GM19468 (cell line): ENCODE data around the gene SLC7A7.
"Not testable (repeated sequence)": the region's sequence is repeated elsewhere in the genome, so short reads cannot be mapped to it uniquely, and the experiment has no call there.

ENCODE experiments used
- ATAC-seq: cut with Tn5 transposase; IDR thresholded peaks from one replicate; pipeline ENCODE4 v1.9.1; 2021; ENCODE audit warnings: mild to moderate bottlenecking, moderate library complexity, moderate number of reproducible peaks; ENCODE audit not compliant: unreplicated experiment; ENCODE audit errors: extremely low read depth

SLC7A7 gene

GRCh38 chr14:22796087-22796707, 19.0 kb downstream of the SLC7A7 start:
- no peak for ATAC-seq

GRCh38 chr14:22794551-22794951, 20.7 kb downstream of the SLC7A7 start:
- no peak for ATAC-seq

GRCh38 chr14:22793976-22794375, 21.3 kb downstream of the SLC7A7 start:
- no peak for ATAC-seq

DNA sequence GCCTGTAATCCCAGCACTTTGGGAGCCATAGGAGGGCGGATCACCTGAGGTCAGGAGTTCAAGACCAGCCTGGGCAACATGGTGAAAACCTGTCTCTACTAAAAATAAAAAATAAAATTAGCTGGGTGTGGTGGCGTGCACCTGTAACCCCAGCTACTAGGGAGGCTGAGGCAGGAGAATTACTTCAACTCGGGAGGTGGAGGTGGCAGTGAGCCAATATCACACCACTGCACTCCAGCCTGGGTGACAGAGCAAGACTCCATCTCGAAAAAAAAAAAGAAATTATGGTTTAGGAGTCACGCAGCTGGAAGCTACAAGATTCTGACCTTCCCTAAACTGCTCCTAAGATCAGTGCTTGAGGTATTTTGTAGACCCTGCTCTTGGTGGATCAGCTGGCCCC, 21.7 kb downstream of the SLC7A7 start:
- ATAC-seq: not testable (repeated sequence)

DNA sequence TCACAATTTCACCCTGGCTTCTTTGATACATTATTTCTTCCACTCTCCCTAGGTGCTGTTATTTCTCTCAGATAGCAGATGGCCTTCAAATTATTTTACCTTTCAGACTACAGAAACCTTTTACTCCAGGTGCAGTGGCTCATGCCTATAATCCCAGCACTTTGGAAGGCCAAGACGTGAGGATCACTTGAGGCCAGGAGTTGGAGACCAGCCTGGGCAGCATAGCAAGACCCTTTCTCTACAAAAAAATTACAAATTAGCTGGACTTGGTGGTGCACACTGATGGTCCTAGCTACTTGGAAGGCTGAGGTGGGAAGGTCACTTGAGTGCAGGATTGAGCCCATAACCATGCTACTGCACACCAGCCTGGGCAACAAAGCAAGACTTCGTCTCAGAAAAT, 23.1 kb downstream of the SLC7A7 start:
- no peak for ATAC-seq

GRCh38 chr14:22791301-22791700, 23.9 kb downstream of the SLC7A7 start:
- ATAC-seq: no peak

- no peak for ATAC-seq
These were observed 28.6 kb downstream of the SLC7A7 start for GRCh38 chr14:22786685-22787084.

DNA sequence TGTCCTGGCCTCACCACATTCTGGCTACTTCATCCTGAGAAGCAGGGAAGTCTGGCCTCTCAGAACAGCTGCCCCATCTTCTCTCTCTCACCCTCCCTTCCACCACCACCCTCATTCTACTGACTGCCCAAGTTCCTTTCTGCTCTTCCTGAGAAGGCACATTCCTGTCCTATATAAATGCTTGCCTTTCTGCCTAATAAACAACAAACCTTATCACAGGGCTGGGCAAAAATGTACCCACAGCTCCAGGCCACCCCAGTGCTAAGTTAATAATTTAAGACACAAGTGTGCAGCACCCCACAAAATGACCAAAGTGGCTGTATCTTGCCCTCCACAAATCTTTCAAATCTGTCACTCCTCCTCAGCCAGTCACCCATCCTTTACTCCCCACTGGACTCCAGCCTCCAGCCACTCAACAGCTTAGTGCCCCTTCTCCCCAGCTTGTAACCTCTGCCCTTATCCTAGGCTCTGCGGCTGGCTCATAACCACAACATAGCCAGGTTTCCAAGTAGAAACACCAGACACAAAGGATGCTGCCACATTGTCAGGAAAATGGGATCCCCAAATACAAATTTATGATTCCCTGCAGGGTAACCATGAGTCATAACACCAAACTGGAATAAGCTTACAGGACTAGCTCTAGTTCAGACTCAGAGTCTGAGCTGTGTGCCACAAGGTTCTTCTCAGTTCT, 33.8 kb downstream of the SLC7A7 start:
- ATAC-seq: no peak

DNA sequence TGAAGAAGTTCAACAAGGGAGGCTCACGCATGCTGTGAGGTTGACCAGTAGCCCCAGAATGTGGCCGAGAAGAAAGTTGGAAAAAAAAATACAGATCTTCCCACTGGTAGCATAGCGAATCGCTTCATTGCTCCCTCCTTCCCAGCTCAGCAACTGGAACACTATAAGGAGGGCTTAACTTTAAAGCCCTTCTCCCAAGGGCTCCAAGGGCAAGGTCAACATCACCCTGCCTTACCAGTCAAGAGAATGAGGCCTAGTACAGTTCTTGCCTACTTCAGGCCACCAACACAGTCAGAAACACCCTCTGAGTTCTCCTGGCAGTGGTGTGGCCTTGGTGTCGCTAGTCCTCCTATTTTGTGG, 34.3 kb downstream of the SLC7A7 start:
- no peak for ATAC-seq

DNA sequence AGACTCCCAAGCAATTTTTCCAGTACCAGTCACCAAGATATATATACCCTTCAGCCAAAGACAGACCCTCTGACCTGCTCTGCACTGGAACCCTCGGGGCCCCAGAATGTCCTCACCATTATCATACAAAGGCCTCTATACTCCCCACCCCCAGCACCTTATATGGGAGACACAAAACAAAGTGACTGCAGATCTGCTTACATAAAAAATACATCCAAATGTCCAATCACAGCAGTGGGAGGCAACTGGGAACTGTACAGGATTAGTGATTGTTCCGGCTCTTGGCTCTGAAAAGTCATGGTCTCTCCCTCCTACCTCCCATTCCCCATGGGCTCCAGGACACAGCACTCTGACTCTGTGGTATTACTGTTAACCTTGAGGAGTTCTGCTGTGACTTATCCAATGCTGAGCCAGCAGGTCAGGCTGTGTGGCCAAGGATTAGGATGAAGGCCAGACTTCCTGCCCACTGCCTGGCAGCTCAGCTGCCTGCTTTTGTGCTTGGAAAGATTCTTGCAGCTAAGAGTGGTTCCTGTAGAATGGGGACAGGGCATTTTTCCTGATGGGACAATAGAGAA, 35.0 kb downstream of the SLC7A7 start:
- no peak for ATAC-seq

- no peak for ATAC-seq
These were observed 37.2 kb downstream of the SLC7A7 start for GRCh38 chr14:22778084-22778483.

DNA sequence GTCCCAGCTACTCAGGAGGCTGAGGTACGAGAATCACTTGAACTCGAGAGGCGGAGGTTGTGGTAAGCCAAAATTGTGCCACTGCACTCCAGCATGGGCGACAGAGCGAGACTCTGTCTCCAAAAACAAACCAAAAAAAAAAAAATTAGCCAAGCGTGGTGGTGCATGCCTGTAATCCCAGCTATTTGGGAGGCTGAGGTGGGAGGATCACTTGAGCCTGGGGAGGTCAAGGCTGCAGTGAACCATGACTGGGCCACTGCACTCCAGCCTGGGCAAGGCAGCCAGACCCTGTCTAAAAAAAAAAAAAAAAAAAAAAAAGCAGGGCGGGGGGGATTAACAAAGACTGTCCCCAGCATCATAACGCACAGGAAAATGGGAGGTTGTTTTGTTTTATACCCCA, 38.4 kb downstream of the SLC7A7 start:
- ATAC-seq: not testable (repeated sequence)

DNA sequence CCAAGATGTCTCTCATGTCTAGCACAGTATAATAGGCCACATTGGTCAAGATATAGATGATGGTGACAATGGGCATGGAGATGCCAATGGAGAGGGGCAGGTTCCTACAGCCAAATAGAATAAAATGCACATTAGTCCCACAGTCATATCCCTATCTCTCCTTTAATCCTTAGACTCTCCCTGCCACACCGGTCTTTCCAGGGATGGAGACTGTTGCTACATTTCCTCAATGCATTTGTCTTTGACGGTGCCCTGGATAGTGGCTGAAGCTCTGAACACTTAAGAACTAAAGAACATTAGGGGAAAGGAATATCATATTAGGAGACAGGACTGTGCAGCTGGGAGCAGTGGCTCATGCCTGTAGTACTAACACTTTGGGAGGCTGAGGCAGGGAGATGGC, 39.0 kb downstream of the SLC7A7 start:
- no peak for ATAC-seq

GRCh38 chr14:22774011-22774706, 41.1 kb downstream of the SLC7A7 start:
- ATAC-seq: no peak

DNA sequence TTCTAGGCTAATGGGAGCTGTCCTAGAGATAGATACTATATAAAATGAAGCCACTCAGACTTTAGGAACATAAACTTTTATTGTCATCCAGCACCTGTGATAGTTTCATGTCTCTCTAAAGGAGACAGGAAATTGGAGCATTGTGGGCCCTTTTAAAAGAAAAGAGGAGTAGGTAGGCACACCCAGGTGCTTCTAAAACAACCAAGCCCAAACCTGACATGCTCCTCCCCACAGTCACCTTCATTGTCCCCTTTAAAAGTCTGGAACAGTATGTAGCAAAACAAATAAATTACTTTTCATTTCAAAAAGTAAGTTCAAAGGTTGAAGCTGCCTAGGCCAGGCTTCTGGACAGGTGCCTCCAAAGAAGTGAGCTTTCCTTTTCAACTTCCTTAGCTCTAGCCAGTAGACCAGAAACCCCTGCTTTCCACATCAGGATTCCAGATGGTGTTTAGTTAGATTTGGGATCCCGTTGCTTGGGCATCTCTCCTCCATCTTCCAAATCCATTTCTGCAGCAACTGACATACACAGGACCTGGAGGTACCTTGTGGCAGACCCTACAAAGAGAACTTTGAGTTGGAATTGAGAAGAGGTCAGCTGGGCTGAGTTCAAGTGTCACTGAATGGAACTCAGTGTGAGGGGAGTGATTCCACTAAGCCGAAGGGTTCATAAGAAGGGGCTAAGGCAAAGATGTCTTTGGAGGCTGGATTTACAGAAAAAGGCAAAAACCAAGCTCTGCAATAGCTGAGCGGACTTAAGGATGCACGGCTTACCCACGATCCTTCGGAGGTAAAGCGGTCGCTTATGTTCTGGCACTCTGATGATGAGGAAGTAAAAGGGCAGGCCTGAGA, 41.8 kb downstream of the SLC7A7 start:
- ATAC-seq: no peak

DNA sequence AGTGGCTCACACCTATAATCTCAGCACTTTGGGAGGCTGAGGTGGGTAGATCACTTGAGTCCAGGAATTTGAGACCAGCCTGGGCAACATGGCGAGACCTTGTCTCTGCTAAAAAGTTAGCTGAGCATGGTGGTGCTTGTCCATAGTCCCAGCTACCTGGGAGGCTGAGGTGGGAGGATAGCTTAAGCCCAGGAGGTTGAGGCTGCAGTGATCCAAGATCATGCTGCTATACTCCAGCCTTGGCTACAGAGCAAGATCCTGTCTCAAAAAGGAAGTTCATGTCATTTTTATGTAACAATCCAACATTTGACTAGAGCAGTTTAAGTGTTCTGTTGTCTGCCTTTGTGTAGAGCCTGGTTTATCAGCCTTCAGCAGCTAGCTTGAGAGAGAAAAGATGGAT, 42.5 kb downstream of the SLC7A7 start:
- ATAC-seq: no peak

DNA sequence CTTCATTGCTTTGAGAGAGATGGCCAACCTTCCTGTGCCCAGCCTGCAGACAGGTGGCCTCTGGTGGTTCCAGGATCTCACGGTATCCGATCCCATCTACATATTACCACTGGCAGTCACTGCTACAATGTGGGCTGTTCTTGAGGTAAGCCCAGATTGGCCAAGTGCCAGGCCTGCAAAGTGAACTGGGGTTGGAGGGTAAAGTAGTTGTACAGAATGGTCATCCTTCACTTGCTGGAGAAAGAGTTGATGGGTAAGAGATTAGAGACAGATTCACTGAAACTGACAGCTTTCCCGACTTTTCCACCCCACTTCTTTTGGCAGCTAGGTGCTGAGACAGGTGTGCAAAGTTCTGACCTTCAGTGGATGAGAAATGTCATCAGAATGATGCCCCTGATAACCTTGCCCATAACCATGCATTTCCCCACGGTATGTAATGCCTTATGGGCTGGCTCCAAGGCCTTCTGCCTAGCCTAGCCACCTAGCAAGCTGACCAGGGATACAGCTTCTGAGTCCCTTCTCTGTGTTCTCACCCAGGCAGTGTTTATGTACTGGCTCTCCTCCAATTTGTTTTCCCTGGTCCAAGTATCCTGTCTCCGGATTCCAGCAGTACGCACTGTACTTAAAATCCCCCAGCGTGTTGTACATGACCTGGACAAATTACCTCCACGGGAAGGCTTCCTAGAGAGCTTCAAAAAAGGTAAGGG, 44.6 kb downstream of the SLC7A7 start:
- no peak for ATAC-seq

- no peak for ATAC-seq
These were observed 45.9 kb downstream of the SLC7A7 start for GRCh38 chr14:22769369-22769768.

DNA sequence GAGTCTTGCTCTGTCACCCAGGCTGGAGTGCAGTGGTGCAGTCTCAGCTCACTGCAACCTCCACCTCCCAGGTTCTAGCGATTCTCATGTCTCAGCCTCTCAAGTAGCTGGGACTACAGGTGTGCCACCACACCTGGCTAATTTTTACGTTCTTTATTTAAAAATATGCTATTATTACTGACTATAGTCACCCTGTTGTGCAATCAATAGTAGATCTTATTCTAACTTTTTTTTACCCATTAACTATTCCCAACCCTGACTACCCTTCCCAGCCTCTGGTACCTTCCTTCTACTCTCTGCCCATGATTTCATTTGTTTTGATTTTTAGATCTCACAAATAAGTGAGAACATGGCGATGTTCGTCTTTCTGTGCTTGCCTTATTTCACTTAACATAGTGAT, 46.3 kb downstream of the SLC7A7 start:
- no peak for ATAC-seq

GRCh38 chr14:22767323-22767589, 48.0 kb downstream of the SLC7A7 start:
- ATAC-seq: no peak
